NCI-H2196 treated with DMSO at 0.1 percent for 48 hours (cell line): ENCODE results near the gene ITPK1.

ENCODE experiments used
- DNase-seq: peaks from one replicate; lab custom pipeline; 2025; ENCODE audit not compliant: unreplicated experiment; lab: John Stamatoyannopoulos, UW

ITPK1 gene

DNA sequence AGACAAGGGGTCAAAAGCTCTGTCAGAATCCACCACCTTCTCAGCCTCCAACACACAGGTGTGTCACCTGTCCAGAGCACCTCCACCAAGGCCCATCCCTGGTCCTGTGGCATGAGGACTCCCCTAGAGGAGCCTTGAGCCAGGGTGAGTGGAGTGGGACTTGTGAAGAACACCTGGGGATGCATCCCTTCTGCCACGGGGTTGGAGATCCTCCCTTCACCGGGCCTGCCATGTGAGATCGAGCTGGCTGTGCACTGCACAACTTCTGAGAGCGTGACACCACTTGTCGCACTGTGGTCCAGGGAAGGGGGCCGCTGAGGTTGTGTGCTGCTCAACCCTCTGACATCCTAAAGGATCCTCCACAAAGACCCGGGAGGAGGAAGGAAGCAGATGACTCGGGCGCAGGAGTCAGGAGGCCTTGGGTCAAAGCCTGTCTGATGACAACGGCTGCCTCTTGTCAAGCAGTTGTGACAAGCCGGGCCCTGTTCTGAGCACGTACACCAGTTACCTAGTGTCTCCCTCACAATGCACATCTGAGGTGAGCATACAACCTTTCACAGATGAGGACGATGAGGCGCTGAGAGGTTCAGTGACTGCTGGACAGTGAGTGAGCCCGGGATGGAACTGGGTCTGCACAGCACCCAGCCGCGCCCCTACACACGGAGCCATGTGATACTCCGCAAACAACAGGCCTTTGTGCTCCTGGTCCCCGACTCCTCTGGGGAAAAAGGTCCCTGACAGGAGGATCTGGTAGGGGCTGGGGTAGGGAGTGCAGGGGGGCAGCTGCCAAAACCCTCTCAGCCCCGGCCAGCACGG lies 157.1 kb downstream of the ITPK1 start:
- DNase-seq = no peak

DNA sequence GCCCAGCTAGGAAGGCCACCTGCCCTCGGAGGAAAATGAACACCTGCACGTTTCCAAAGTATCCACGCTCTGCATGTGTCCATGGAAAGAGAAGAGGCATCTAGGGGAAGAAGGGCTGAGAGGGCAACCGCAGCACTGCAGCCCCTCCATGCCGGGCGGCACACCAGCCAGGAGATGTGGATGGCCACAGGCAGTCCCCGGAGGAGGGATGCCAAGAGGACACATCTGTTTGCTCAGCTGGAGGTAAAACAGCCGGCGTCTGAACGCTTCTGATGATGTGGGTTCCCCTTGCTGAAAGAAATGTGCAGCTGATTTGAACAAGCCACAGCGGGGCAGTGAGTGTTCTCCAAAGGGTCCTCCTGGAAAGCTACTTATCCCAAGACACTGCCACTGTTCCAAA lies 158.8 kb downstream of the ITPK1 start:
- no peak for DNase-seq

DNA sequence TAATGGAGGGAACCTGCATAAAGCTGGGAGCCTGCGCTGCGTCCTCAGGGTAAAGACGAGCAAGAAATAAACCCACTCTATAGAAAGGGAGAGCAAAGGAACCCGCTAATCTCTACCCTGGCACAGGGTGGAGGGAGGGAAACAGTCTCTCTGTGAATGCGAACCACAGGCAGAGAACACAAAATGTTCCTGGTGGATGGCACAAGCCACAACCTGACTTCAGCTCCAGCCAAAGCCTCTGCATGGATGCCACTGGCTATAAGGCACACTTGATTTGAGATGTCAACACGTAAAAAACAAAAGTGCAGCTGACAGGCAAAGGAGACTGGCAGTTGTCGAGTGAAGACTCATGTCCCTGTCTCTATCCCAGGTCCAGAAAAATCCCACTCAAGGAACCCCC lies 160.3 kb downstream of the ITPK1 start:
- DNase-seq = no peak

DNA sequence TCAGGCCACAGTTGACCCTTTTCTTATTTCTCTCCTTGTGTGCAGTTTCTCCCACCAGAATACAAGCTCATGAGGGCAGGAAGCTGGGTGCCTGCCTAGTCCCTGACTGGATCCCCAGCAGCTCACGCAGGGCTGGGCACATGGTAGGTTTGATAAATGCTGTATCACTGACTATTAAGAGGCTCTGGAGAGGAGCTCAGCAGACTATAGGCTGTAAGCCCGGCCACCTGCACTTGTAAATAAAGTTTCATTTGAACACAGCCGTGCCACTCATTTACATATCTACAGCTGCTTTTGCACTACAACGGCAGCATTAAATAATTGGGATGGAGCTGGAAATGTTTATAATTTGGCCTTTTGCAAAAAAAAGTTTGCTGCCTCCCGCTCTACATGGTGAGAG lies 160.8 kb downstream of the ITPK1 start:
- DNase-seq = no peak

DNA sequence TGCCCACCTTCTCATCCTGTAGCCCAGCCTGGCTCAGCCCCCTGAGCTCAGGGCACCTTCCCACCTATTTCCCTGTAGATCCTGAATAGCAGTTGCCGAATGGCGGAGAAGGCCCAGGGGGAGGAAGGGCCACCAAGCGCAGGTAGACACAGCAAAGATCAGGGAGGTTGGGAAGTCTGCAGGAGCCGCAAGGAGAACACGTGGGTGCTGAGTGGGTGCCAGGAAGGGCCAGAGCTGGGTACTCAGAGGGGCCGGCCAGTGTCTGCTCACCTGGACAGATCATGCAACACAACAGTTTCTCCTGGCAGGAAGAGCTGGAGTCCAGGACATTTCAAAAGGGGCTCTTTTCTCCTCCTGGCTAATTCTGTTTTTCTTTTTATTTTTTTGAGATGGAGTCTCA lies 162.2 kb downstream of the ITPK1 start:
- no peak for DNase-seq

DNA sequence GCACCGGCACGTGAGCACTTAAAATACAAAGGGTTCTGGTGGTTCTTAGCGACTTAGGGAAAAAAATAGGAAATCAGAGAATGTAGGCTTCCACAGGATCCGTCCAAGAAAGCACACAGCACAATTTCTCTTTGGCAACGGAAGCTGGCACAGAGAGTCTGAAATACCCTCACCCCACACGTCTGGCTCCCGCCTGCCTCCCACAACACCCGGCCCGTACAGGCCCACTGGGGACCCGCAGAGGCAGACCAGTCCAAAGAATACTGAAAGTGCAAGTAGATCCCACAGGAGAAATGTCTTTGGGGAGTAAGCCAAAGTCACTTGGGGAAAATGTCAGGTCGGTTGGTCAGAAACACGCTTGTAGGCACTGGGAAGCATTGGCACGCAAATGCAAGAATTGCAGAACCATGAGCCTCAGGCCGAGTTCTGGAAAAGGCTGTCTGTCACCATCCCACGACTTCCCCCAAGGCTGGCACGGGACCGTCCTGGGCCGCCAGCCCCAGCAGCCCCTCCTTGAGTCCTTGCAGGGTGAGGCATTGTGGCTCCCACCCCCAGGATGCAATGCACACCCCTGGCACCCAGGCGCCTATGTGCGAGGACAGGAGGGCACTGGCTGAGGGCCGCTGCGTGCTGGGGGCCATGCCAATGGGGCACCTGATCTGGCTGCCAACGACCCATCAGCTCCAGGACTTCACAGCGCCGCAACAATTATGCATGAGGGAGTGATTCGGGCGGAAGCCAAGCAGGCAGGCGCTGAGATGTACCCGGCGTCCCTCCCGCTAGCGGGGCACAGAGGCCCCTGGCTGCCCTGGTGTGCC lies 163.0 kb downstream of the ITPK1 start:
- no peak for DNase-seq

DNA sequence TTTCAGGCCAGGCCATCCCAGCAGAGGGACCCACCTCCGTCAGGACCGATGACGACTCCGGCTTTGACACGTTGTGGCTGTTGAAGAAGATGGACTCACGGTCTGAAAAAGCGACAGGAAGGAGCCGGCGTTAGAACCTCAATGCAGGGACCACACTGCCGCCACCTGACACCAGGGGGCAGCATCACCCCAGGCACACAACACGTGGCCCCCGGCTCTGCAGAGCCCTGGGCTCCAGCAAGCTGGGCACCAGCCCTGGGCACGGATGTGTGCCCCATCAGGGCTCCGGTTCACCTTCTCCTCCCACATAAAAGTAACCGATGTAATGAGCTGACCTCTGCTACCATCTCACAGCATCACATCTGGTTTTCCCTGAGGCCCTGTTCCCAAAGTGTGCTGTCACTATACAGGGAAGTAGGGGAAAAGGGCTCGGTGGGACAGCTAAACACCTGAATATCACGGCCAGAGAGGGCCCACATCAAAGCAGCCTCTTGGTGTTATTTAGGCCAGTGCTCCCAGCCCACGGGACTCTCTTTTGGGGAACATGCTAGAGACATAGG lies 163.7 kb downstream of the ITPK1 start:
- DNase-seq = peak; percentile 7

DNA sequence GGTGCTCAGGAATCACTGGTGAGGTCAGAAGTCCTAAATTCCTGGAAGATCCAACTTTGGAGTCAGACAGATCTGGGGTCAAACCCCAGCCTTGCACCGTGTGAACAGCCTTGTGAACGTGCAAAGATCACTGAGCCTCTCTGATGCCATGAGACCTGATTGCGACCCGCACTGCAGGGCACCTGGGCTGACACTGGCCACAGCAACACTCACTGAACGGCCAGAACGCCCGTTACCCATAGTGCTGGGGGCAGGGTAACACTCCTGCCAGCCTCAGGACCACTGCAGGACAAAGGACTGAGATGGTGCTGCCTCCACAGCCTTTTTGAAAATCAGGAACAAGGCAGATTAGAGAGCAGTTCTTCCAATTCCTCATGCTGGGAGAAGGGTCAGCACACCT lies 164.5 kb downstream of the ITPK1 start:
- DNase-seq = no peak

DNA sequence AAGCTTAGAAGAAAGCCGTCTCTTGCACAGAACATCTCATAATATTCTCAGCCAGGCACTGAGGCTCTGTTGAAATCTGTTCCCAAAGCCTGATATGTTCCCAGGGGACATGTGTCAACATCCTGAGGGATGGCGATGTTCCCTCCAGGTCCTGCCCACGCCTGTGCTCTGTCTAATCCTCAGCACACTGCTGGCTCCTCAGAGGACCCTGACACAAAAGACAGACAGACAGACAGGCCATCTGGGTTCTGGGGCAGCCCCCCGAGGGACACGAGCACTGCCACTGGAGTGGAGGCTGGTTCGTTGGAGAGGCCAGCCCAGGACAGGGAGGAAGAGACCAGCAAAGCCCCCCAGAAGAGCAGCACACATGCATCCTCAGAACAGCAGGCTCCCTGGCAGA lies 165.0 kb downstream of the ITPK1 start:
- no peak for DNase-seq

DNA sequence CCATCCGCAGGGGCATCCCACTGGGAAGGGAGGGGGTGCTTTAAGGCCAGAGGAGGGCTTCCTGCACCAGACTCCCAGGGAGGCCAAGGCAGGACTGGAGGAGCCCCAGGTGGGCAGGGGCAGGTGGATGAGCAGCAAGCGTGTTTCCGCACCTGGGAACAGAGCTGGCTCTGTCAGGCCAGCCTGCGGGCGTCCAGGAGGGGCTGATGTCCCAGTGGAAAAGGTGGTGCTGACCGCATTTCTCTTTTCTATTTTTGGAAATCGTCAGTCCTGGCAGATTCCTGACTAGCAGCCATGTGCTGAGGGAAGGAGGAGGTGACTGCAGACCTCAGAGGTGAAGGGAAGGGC lies 165.6 kb downstream of the ITPK1 start:
- DNase-seq = no peak

DNA sequence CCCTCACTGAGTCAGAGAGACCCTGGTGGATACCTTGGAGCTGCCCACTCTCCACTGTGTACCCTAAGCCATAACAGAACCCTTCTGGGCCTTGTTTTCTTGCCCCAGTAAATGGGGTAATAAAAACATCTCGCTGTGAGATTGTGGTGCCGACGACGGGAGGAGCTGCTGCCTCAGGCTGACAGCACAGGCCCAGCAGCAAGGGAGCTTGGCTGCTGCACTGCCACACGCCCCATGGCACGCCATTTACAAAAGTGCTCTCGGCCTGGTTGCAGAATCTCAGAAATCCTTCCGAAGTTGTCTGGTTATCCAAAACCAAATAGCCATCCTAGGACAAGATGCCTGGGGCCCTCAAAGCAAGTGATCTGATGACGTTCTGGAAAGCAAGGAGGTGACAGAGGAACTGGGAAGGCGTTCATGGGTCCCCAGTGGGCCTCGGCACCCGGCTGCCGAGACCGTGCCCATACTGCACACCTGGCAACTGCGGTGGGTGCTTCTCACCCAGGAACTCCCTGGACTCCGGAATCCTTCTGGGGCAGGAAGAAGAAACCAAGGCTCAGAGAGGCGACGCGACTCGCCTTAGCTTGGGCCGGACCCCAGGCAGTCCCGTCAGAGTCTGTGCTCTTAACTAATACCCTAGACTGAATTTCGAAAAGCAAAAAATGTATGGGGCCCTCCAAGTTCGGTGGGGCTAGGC lies 166.1 kb downstream of the ITPK1 start:
- DNase-seq = no peak

DNA sequence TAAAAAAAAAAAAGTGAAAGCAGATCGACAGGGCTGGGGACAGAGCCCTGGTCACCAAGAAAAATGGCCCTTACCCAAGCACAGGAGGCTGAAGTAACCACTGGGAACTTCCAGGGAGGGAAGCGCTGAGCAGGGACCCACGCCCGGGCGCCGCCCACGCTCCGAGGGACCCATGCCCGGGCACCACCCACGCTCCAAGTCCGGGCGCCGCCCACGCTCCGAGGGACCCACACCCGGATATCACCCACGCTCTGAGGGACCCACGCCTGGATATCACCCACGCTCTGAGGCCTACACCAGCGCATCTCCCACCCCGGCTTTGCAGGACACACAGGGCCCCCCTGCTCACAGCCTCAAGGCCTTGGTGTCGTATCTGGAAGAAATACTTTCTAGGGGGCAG lies 167.1 kb downstream of the ITPK1 start:
- DNase-seq = no peak

DNA sequence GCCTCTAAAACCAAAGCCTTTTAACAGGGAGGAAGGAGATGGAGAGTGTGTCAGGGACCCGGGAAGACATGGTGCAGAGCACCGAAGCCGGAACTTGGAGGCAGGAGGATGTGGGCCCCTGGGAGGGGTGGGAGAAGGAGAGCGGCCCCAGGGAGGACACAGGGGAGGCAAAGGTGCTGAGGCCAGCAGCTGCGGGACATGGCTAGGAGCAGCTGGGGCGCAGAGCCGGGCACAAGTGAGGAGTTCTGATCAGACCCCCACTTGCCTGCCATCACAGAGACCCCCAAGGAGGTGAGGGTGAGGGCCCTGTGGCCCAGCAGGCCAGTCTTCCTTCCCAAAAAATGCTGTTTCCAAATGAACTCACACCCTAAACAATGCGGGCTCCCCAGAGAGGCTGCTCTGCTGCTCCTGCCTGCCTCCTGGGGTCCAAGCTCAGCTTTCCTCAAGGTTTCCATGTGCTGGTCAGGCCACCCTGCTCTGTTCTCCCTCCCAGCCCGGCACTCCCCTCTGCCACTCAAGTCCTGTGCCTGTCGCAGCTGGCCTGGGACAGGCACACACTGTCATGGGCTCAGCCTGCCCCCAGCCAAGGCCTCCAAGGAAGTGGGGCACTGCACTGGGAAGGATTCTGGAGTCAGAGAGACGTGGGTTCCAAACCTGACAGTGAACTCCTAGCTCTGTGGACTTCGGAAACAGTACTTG lies 168.7 kb downstream of the ITPK1 start:
- no peak for DNase-seq

DNA sequence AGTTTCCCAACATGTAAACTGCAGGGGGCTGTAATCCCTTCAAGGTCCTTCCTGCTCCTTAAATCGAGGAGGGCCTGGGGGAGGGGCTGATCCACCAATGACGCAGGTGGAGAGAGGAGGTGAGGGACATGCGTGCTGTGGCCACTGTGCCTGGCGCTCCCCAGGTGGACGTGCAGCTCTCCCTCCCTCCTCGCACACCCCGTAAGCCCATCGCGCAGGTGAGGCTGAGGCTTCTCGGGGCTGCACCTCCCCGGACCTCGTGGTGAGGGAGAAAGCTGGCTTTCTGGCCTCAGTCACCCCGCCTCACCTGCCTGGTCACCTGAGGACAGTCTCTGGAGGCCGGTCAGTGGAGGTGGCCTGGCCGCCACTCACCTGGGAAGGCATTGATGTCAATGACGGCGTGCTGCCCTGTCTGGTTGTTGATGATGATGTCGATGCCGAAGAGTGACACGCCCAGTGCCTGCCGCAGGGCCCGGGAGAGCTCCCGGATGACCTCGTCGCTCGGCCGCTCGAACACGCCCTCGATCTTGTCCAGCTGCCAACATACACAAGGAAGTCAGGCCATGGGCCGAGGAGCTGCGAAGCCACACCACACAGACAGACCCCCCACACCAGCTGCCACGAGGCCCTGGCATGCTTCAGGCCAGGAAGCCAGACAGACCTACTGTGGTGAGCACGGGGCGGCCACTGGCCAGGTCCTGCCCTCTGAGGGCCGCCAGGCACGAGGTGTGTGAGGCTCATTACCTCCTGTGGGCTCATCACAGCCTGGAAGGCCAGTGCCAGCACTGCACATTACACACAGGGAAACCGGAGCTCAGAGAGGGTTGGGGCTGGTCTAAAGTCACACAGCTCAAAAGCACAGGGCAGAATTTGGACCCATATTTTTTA lies 169.5 kb downstream of the ITPK1 start:
- peak; percentile 74 for DNase-seq

DNA sequence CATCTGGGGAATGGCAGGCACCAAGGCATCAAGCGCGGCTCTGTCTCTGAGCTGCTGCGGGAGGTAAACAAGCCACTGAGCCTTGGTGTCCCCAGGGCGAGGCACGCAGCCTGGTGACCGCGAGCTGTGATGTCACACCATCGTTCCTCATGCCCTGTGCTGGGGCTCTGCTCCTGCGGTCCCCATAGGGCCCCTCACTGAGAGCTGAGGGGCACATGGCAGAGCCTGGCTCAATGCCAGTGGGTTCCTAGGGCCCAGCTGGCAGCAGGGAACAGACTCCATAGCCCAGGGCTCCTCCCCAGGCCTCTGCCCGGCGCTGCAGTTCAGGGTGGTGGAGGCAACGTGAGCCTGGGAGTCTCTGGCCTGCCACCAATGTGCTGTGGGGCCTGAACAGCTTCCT lies 170.2 kb downstream of the ITPK1 start:
- DNase-seq = no peak

DNA sequence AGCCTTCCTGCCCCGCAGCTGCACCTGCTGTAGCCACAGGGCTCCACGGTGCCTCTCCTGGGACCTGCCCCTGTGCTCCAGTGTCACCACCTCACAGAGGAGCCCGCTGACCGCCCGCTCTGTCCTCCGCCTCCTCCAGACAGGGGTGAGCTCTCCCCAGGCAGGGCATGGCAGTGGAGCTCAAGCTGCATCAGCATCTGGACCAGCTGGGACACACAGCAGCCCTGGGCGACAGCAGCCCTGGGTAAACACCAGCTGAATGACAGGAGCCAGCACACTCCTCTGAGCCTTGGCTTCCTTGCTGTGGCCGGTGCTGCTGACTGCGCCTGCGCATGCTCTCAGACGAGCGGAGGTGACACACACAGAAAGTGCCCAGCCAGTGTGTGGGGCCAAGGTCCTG lies 170.7 kb downstream of the ITPK1 start:
- no peak for DNase-seq

DNA sequence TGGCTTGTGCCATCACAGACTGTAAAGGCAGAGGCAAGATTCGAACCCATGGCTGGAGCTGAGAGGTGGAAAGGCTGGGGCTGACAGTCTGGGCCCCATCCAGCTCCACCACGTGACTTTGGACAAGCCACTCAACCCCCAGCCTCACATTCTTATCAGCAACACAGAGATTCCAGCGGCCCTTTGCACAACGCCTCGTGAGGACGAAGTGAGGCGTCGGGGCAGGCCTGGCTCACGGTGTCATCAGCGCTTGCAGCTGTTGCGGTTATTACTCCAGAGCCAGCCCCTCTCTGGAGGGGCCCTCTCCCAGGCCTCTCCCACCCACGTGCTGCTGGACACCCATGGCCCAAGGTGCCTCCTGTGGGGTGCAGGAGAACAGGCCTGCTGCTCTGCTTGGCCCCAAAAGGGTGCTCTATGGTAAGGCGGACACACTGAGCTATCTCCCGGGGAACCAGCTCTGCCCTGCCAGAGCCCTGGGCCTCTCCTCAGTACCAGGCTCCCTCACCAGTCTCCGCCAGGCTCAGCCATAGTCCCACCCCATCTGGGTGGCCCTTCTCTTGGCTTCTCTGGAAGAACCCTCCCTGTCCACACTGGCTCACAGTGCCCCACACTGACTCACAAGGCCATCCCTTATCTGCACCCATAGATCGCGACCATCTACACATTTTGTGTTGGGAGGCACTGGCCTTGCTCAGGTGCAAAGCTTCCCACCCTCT lies 171.7 kb downstream of the ITPK1 start:
- no peak for DNase-seq

DNA sequence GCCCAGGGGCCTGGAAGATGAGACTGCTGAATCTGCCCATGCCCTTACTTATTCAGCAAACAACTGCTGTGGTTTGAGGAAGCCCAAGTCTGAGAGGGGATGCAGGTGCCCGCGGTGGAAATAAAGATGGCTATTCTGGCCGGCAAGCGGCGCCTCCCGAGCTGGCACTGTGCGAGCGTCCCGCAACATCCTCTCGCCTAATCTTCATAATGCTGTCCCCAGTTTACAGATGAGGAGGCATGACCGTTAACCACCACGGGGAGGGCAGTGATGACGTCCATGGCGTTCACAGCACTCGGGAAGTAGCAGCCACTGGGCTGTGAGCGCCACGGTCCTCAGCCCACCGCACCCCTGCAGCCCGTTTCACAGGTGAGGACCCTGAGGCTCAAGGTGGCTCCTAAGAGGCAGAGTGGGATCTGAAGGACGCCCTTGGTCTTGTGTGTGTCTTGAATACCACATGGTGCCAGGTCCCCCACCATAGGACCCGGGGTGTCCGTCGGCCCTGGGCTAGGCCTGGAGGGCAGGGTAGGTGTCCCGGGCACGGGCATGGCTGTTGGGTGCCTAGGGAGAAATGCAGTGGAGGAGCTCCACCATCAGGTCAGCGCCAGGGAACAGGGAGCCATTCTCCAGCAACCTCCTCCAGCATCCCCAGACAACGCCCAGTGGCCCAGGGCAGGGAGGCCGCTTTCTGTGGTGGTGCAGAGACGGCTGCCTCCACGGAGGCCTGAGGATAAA lies 172.6 kb downstream of the ITPK1 start:
- no peak for DNase-seq

DNA sequence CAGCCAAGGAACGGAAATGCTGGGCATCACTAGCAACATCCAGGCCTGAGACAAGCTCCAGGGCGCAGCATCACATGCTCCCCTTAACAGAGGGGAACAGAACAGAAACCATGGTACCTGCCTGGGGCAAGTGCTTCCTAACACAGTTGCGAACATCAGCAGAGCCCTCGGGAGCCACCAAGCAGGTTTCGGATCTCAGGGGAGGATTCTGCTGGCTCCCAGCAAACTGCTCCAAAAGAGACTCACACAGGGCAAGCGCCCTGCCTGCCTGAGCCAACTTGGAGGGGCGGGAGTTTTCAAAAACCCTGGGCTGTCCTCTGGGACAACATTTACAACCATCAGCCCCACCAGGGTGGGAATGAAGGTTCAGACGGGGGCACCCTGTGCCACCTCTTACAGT lies 173.1 kb downstream of the ITPK1 start:
- DNase-seq = no peak
